ENCODE results near the gene ERG28.
A peak's percentile ranks its signal among the peaks of the same experiment; 100 is the strongest.

Gene ERG28

GRCh38 chr14:75657331-75657730 is 3.3 kb downstream of the ERG28 start:
- no peaks in the 10 kb centered on the region for H3K27me3 ChIP-seq (replicated peaks)
- H3K36me3 ChIP-seq (replicated peaks) = peaks cover 19% of the 10 kb centered on the region
- no peak for TF ChIP-seq CTCF (IDR thresholded peaks at IDR 0.05; ENCODE audit: low read depth, low read length, missing control alignments)
- no peak for DNase-seq
- no peak overlapping the region for H3K4me3 ChIP-seq (ENCODE audit: low read depth, low read length)
- in situ Hi-C loops (cut with HindIII; ENCODE audit: low pct_ligation_motif_present, low sequenced_read_pairs) = no loop called here
- H3K27ac ChIP-seq = no peak overlapping the region

GRCh38 chr14:75655235-75655634 is 5.4 kb downstream of the ERG28 start:
- Histone ChIP-seq H3K4me3 (ENCODE audit: low read depth, low read length) (no peak overlapping the region), H3K36me3 (replicated peaks) (peaks cover 37% of the 10 kb centered on the region)
- DNase-seq = no peak

GRCh38 chr14:75654127-75654732 is 6.4 kb downstream of the ERG28 start:
- Histone ChIP-seq H3K36me3 (replicated peaks) (peaks cover 43% of the 10 kb centered on the region), H3K27ac (no peak overlapping the region), H3K27me3 (replicated peaks) (no peaks in the 10 kb centered on the region), H3K4me3 (ENCODE audit: low read depth, low read length) (no peak overlapping the region)
- TF ChIP-seq CTCF (IDR thresholded peaks at IDR 0.05; ENCODE audit: low read depth, low read length, missing control alignments) = peak; percentile 97
- peak; percentile 70 for DNase-seq
- in situ Hi-C loops (cut with HindIII; ENCODE audit: low pct_ligation_motif_present, low sequenced_read_pairs) = no loop called here

More at GRCh38 chr14:75655235-75655634, 5.4 kb downstream of the ERG28 start:
- in situ Hi-C loops (cut with HindIII; ENCODE audit: low pct_ligation_motif_present, low sequenced_read_pairs) = no loop called here
- H3K27ac ChIP-seq = no peak overlapping the region
- no peaks in the 10 kb centered on the region for H3K27me3 ChIP-seq (replicated peaks)
- no peak for TF ChIP-seq CTCF (IDR thresholded peaks at IDR 0.05; ENCODE audit: low read depth, low read length, missing control alignments)

GRCh38 chr14:75653563-75653962 is 7.1 kb downstream of the ERG28 start:
- no peak overlapping the region for H3K4me3 ChIP-seq (ENCODE audit: low read depth, low read length)
- TF ChIP-seq CTCF (IDR thresholded peaks at IDR 0.05; ENCODE audit: low read depth, low read length, missing control alignments) = no peak
- peaks cover 43% of the 10 kb centered on the region for H3K36me3 ChIP-seq (replicated peaks)
- H3K27me3 ChIP-seq (replicated peaks) = no peaks in the 10 kb centered on the region
- in situ Hi-C loops (cut with HindIII; ENCODE audit: low pct_ligation_motif_present, low sequenced_read_pairs) = no loop called here
- H3K27ac ChIP-seq = no peak overlapping the region
- DNase-seq = no peak

GRCh38 chr14:75650253-75651058 is 10.2 kb downstream of the ERG28 start:
- no peak for TF ChIP-seq CTCF (IDR thresholded peaks at IDR 0.05; ENCODE audit: low read depth, low read length, missing control alignments)
- DNase-seq = no peak
- H3K36me3 ChIP-seq (replicated peaks) = peaks cover 40% of the 10 kb centered on the region
- no peaks in the 10 kb centered on the region for H3K27me3 ChIP-seq (replicated peaks)
- no peak overlapping the region for H3K4me3 ChIP-seq (ENCODE audit: low read depth, low read length)
- in situ Hi-C loops (cut with HindIII; ENCODE audit: low pct_ligation_motif_present, low sequenced_read_pairs) = no loop called here
- no peak overlapping the region for H3K27ac ChIP-seq
